ENCODE data around the gene AKIP1. TPM values are rescaled to one million over a fixed set of nuclear protein-coding genes. Genes with fewer than 3 reads are reported as not detected.
A peak's percentile ranks its signal among the peaks of the same experiment; 100 is the strongest.
"Not testable (repeated sequence)": the region's sequence is repeated elsewhere in the genome, so short reads cannot be mapped to it uniquely, and the experiment has no call there.

Gene AKIP1
- total RNA-seq, 1 experiment from 2014 or later: 26.0 TPM

DNA sequence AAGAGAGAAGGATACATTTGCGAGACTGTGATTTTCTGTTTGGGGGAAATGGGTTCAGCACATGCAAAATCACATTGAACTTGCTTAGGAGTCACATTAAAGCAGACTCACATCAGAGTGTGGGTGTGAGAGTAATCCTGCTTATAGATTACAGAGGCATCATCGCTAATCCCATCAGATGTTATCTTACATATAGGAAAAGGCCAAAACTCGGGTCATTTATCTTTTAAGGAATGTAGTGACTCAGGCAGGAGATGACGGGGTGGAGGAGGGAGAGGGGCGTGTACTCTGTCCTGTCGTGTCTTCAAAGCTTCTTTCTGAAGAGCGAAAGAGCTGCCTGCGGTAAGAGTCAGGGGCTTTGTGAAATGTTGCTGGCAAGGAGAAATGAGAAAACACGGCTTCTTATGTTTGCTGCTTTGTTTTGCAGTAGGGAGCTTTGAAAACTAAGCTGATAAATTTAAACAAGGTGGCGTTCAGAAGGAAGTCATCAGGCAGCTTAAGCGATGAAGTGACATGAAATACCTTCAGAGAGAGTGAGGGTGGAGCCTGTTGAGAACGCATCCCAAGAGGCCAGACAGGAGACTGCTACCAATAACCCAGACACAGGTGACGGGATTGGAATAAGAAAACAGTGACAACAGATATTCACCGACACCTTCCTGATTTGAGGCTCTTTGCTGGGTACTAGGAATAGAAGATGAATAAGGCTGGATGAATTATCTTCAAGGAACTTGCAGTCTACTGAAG is 23.9 kb downstream of the AKIP1 start (continued):
- TF ChIP-seq, protein P1, sequence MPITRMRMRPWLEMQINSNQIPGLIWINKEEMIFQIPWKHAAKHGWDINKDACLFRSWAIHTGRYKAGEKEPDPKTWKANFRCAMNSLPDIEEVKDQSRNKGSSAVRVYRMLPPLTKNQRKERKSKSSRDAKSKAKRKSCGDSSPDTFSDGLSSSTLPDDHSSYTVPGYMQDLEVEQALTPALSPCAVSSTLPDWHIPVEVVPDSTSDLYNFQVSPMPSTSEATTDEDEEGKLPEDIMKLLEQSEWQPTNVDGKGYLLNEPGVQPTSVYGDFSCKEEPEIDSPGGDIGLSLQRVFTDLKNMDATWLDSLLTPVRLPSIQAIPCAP (CRISPR knock-in tag; IDR thresholded peaks at IDR 0.05): no peak
- TF ChIP-seq, protein P2, sequence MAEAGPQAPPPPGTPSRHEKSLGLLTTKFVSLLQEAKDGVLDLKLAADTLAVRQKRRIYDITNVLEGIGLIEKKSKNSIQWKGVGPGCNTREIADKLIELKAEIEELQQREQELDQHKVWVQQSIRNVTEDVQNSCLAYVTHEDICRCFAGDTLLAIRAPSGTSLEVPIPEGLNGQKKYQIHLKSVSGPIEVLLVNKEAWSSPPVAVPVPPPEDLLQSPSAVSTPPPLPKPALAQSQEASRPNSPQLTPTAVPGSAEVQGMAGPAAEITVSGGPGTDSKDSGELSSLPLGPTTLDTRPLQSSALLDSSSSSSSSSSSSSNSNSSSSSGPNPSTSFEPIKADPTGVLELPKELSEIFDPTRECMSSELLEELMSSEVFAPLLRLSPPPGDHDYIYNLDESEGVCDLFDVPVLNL (CRISPR knock-in tag; IDR thresholded peaks at IDR 0.05; ENCODE audit: borderline replicate concordance, low read depth): no peak
- TF ChIP-seq, protein P3, sequence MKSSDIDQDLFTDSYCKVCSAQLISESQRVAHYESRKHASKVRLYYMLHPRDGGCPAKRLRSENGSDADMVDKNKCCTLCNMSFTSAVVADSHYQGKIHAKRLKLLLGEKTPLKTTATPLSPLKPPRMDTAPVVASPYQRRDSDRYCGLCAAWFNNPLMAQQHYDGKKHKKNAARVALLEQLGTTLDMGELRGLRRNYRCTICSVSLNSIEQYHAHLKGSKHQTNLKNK (CRISPR knock-in tag; IDR thresholded peaks at IDR 0.05): no peak
- TF ChIP-seq JUN (CRISPR knock-in tag; IDR thresholded peaks at IDR 0.05) (no peak), NR2C2 (CRISPR knock-in tag; IDR thresholded peaks at IDR 0.05) (no peak), ZNF317 (CRISPR knock-in tag; IDR thresholded peaks at IDR 0.05; ENCODE audit: borderline replicate concordance, low read depth) (no peak), ETV6 (CRISPR knock-in tag; IDR thresholded peaks at IDR 0.05) (no peak), SMAD4 (CRISPR knock-in tag; IDR thresholded peaks at IDR 0.05) (no peak), CREM (CRISPR knock-in tag; IDR thresholded peaks at IDR 0.05) (no peak), ZNF416 (CRISPR knock-in tag; IDR thresholded peaks at IDR 0.05) (no peak), ZBTB21 (CRISPR knock-in tag; IDR thresholded peaks at IDR 0.05; ENCODE audit: borderline replicate concordance) (no peak), RORB (CRISPR knock-in tag; IDR thresholded peaks at IDR 0.05) (no peak)
- TF ChIP-seq, protein P4, sequence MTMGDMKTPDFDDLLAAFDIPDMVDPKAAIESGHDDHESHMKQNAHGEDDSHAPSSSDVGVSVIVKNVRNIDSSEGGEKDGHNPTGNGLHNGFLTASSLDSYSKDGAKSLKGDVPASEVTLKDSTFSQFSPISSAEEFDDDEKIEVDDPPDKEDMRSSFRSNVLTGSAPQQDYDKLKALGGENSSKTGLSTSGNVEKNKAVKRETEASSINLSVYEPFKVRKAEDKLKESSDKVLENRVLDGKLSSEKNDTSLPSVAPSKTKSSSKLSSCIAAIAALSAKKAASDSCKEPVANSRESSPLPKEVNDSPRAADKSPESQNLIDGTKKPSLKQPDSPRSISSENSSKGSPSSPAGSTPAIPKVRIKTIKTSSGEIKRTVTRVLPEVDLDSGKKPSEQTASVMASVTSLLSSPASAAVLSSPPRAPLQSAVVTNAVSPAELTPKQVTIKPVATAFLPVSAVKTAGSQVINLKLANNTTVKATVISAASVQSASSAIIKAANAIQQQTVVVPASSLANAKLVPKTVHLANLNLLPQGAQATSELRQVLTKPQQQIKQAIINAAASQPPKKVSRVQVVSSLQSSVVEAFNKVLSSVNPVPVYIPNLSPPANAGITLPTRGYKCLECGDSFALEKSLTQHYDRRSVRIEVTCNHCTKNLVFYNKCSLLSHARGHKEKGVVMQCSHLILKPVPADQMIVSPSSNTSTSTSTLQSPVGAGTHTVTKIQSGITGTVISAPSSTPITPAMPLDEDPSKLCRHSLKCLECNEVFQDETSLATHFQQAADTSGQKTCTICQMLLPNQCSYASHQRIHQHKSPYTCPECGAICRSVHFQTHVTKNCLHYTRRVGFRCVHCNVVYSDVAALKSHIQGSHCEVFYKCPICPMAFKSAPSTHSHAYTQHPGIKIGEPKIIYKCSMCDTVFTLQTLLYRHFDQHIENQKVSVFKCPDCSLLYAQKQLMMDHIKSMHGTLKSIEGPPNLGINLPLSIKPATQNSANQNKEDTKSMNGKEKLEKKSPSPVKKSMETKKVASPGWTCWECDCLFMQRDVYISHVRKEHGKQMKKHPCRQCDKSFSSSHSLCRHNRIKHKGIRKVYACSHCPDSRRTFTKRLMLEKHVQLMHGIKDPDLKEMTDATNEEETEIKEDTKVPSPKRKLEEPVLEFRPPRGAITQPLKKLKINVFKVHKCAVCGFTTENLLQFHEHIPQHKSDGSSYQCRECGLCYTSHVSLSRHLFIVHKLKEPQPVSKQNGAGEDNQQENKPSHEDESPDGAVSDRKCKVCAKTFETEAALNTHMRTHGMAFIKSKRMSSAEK (CRISPR knock-in tag; IDR thresholded peaks at IDR 0.05; ENCODE audit: borderline replicate concordance): no peak
- TF ChIP-seq, protein P5, sequence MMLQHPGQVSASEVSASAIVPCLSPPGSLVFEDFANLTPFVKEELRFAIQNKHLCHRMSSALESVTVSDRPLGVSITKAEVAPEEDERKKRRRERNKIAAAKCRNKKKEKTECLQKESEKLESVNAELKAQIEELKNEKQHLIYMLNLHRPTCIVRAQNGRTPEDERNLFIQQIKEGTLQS (CRISPR knock-in tag; conservative IDR thresholded peaks at IDR 0.05): no peak

DNA sequence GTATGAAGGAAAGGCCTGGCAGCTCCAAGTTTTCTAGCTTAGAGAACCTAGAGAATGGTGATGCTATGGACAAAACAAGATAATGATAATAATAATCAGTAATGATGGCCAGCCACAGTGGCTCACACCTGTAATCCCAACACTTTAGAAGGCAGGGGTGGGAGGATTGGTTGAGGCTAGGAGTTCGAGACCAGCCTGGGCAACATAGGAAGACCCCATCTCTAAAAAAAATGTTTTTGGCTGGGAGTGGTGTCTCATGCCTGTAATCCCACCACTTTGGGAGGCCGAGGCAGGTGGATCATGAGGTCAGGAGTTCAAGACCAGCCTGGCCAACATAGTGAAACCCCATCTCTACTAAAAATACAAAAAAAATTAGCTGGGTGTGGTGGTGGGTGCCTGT is 24.8 kb downstream of the AKIP1 start:
- 0 out of 2 replicates have a peak, but pooled peaks have one; percentile 3 for TF ChIP-seq ZNF121 (CRISPR knock-in tag; IDR thresholded peaks at IDR 0.05)
- H3K36me3 Mint-ChIP-seq; ATAC-seq; POLR2A ChIA-PET; H3K9me3 Mint-ChIP-seq; H3K27me3 Mint-ChIP-seq (ENCODE audit: low read depth); DNase-seq (ENCODE audit: low spot score); H3K27ac Mint-ChIP-seq; H3K4me3 Mint-ChIP-seq: not testable (repeated sequence)
- CTCF ChIA-PET: interaction anchor here (0.7 to 2.6 kb wide), 5 partner anchors 24 to 202 kb away, joined by 3 to 55 read pairs (median 5); no protein-coding TSS in a partner anchor
- H3K4me1 Mint-ChIP-seq: peaks cover 25% of the 10 kb centered on the region

DNA sequence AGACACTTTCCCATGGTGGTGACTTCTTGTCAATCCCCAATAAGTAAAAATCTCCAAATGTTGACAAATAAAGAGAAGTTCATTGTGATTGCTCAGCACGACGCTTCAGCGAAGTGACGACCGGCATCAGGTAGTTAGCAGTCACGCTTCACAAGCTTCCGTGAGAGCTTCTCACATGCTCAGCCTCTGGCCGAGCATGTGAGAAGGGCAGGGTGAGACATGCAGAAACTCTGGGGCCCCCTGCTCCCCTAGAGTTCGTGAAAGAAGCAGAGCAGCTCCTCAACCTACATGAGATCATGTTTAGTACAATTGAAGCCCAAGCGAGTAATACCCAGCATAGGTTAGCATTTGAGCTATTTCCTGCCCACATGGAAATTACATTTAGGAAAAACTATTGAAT is 26.2 kb downstream of the AKIP1 start:
- ChIA-PET CTCF (interaction anchor here (2.0 to 2.5 kb wide), 2 partner anchors 22 to 201 kb away, joined by 7 read pairs; no protein-coding TSS in a partner anchor), POLR2A (interaction anchor here (0.6 kb wide), 1 partner anchor 26 kb away, joined by 5 read pairs; no protein-coding TSS in a partner anchor)
- DNase-seq (ENCODE audit: low spot score) (no peak), ATAC-seq (no peak)
- TF ChIP-seq ZNF281 (CRISPR knock-in tag; IDR thresholded peaks at IDR 0.05): no peak
- no peak for TF ChIP-seq ZNF317 (CRISPR knock-in tag; IDR thresholded peaks at IDR 0.05; ENCODE audit: borderline replicate concordance, low read depth)
- no peak for TF ChIP-seq ATF2 (CRISPR knock-in tag; IDR thresholded peaks at IDR 0.05; ENCODE audit: borderline replicate concordance, low read depth)
- Mint-ChIP-seq H3K4me3 (no peak overlapping the region), H3K9me3 (no peaks in the 10 kb centered on the region), H3K4me1 (peaks cover 22% of the 10 kb centered on the region), H3K36me3 (no peaks in the 10 kb centered on the region), H3K27ac (no peak overlapping the region; the same call in 1 of the 2 replicates), H3K27me3 (ENCODE audit: low read depth) (no peaks in the 10 kb centered on the region)
